ENCODE measurements around the gene SKAP1.

DNA sequence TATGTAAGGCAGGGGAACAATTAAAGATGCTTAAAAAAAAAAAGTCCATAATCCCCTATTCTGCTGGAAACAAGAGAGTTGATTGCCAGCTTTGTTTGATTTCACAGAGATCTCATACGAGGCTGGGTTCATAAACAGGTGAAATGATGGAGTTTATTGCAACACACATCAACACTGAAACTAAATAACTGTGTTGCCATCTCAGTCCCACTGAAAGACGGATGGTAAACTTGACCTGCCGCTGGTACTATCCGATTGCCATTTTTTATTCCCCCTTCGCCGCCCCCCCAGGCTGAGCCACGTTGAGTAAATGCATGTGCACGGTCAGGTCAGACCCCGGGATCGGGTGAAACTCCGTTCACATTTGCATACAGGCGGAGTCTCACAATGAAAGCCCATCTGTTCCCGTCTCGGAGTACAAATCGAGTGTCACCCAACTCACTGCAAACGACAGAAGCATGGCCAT lies 119.2 kb downstream of the SKAP1 start:
- TF ChIP-seq, protein P1, sequence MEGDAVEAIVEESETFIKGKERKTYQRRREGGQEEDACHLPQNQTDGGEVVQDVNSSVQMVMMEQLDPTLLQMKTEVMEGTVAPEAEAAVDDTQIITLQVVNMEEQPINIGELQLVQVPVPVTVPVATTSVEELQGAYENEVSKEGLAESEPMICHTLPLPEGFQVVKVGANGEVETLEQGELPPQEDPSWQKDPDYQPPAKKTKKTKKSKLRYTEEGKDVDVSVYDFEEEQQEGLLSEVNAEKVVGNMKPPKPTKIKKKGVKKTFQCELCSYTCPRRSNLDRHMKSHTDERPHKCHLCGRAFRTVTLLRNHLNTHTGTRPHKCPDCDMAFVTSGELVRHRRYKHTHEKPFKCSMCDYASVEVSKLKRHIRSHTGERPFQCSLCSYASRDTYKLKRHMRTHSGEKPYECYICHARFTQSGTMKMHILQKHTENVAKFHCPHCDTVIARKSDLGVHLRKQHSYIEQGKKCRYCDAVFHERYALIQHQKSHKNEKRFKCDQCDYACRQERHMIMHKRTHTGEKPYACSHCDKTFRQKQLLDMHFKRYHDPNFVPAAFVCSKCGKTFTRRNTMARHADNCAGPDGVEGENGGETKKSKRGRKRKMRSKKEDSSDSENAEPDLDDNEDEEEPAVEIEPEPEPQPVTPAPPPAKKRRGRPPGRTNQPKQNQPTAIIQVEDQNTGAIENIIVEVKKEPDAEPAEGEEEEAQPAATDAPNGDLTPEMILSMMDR (conservative IDR thresholded peaks at IDR 0.05; ENCODE audit: low read length): no peak
- TF ChIP-seq EZH2phosphoT487 (IDR thresholded peaks at IDR 0.05; ENCODE audit: borderline replicate concordance): no peak
